Esophagus muscularis mucosa (tissue), 4 donors: Measurements from ENCODE around the gene EDIL3. TPM values are rescaled to one million over a fixed set of nuclear protein-coding genes. Genes with fewer than 3 reads are reported as not detected.

Source experiments
- DNase-seq: peaks from one replicate; pipeline ENCODE4 v3.0.0-alpha.2; 2017; ENCODE audit errors: extremely low spot score
- H3K27ac ChIP-seq, 4 donors: fragments of 200-600 bp; sonication (generic); replicated peaks in 1 of 4; 1 replicate in 3 of 4; 2 replicates in 1 of 4; pipeline ENCODE4 v1.5.1; 2016 to 2019; ENCODE audit warnings: mild to moderate bottlenecking in 1 of 4
- H3K27me3 ChIP-seq, 4 donors: fragments of 200-600 bp; sonication (generic); one replicate each; pipeline versions ENCODE4 v1.5.1 to v1.6.0; 2016 to 2019
- H3K36me3 ChIP-seq, 4 donors: fragments of 200-600 bp; sonication (generic); one replicate each; pipeline ENCODE4 v1.5.1; 2016 to 2019
- H3K4me1 ChIP-seq, 4 donors: fragments of 200-600 bp; sonication (generic); one replicate each; pipeline ENCODE4 v1.5.1; 2016 to 2019
- H3K4me3 ChIP-seq, 4 donors: fragments of 200-600 bp; sonication (generic); 1 replicate in 2 of 4; 2 replicates in 2 of 4; pipeline ENCODE4 v1.5.1; 2016 to 2019; ENCODE audit warnings: mild to moderate bottlenecking in 4 of 4, moderate library complexity in 1 of 4
- H3K9me3 ChIP-seq, 4 donors: fragments of 200-600 bp; sonication (generic); 1 replicate in 3 of 4; 2 replicates in 1 of 4; pipeline ENCODE4 v1.5.1; 2016 to 2019
- CTCF ChIP-seq, 3 experiments: fragments of 200-600 bp in 2 of 3; fragments of 450-650 bp in 1 of 3; sonication (generic) in 2 of 3; IDR thresholded peaks; one replicate each; pipeline ENCODE4 v1.5.1; 2017 to 2019; ENCODE audit warnings: antibody characterized with exemption in 3 of 3, mild to moderate bottlenecking in 2 of 3, moderate library complexity in 1 of 3
- EP300 ChIP-seq: sonication (generic); formaldehyde crosslinking; IDR thresholded peaks from one replicate; pipeline ENCODE4 v1.6.1; 2017; ENCODE audit warnings: antibody characterized with exemption
- POLR2A ChIP-seq: fragments of 450-650 bp; IDR thresholded peaks from one replicate; pipeline ENCODE4 v1.6.1; 2017; ENCODE audit warnings: antibody characterized with exemption, moderate library complexity, mild to moderate bottlenecking, low read depth
- POLR2AphosphoS5 ChIP-seq, 2 donors: sonication (generic); formaldehyde crosslinking; IDR thresholded peaks; one replicate each; pipeline ENCODE4 v1.6.1; 2017; ENCODE audit warnings: antibody characterized with exemption in 2 of 2
- WGBS: methylation state at CpG from one replicate; pipeline ENCODE4 v1.1.5; 2018; 5-methylcytosine and 5-hydroxymethylcytosine counted together
- intact Hi-C: fragments of 100-400 bp; cut with DNase I; formaldehyde crosslinking; loops from one replicate; pipeline ENCODE4 v1.15.1; 2023
- total RNA-seq, 4 donors: library from RNA; depleted of rRNA; stranded (reverse); fragments of >200 nt; gene quantifications; one replicate each; pipeline versions ENCODE4 v1.1.0 to v1.2.1, GENCODE V29; 2016

EDIL3 gene
- total RNA-seq, 4 donors from 2014 or later: 10.0 to 17.9 (median 10.8) TPM

- TF ChIP-seq EP300 (no peak), POLR2A (no peak), POLR2AphosphoS5 (IDR thresholded peaks at IDR 0.05) (no peak), CTCF (IDR thresholded peaks at IDR 0.05) (no peak)
- Histone ChIP-seq H3K27me3 (no peaks in the 10 kb centered on the region), H3K9me3 (no peaks in the 10 kb centered on the region), H3K4me1 (no peaks in the 10 kb centered on the region), H3K36me3 (no peaks in the 10 kb centered on the region), H3K27ac (no peak overlapping the region), H3K4me3 (no peak overlapping the region)
- intact Hi-C loops: no loop called here
- no peak for DNase-seq
- WGBS: 84% methylated on average over 1 of the region's 1 CpG
These were observed 78.1 kb downstream of the EDIL3 start for GRCh38 chr5:84306601-84307000.

DNA sequence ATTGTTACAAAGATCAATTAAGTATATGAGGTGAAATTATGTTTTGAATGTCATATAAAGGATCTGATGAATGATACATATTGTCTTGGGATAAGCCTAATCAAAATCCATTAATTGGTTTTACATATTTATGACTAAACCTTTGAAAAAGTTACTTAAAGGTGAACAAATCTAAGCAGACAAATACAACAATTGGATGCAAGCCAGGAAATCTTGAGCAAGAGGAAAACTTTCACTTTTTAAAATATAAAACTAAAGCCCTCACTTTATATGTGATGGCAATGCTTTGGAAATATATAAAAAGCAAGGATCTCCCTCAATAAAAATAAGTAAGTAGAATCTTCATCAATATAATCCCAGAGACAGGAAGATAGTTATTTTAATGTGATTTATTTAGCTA lies 80.1 kb downstream of the EDIL3 start:
- TF ChIP-seq EP300 (no peak), POLR2AphosphoS5 (IDR thresholded peaks at IDR 0.05) (no peak), POLR2A (no peak), CTCF (IDR thresholded peaks at IDR 0.05) (no peak)
- intact Hi-C loops: no loop called here
- Histone ChIP-seq H3K27me3 (no peaks in the 10 kb centered on the region), H3K4me3 (no peak overlapping the region), H3K4me1 (no peaks in the 10 kb centered on the region), H3K27ac (no peak overlapping the region), H3K9me3 (no peaks in the 10 kb centered on the region), H3K36me3 (no peaks in the 10 kb centered on the region)
- DNase-seq: no peak

DNA sequence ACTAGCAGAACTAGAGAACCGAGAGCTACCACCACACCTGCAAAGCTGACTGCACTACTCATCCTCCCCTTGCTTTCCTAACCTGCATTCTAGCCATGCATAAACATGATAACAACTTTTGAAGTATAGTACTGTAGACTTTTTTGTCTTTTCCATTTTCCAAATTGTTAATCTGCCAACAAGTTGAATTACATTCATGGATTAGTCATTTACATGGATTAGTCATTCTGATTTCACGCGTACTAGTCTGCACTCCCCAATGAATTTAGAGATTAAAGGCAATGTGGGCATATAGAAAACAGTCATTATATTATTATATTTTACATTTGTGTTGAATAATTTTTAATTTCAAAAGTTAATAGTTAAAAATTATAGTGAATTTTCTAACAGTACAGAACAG lies 81.4 kb downstream of the EDIL3 start:
- no peak for DNase-seq
- Histone ChIP-seq H3K4me3 (no peak overlapping the region), H3K4me1 (no peaks in the 10 kb centered on the region), H3K27ac (no peak overlapping the region), H3K36me3 (no peaks in the 10 kb centered on the region), H3K9me3 (no peaks in the 10 kb centered on the region), H3K27me3 (no peaks in the 10 kb centered on the region)
- WGBS: 82% methylated on average over 3 of the region's 3 CpGs
- intact Hi-C loops: no loop called here
- TF ChIP-seq CTCF (IDR thresholded peaks at IDR 0.05) (no peak), POLR2AphosphoS5 (IDR thresholded peaks at IDR 0.05) (no peak)

DNA sequence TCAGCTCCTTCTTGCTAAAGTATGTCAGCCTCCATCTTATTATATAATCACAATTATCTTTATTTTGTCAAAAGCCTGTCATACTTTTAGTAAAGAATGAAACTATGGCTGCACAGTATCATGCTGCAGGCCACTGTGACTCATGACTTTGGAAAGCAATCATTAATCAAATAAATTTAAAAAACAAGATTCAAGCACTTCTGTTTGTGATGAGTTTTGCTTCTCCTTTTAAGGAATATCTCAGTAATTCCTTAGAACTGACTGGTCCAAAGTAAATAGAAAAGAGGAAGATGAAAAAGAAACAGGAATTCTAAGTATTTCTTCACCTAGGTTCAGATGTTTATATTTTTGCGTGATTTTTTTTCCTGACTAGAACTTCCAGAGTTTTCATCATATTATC lies 83.1 kb downstream of the EDIL3 start:
- Histone ChIP-seq H3K36me3 (no peaks in the 10 kb centered on the region), H3K9me3 (no peaks in the 10 kb centered on the region), H3K27me3 (no peaks in the 10 kb centered on the region), H3K4me3 (no peak overlapping the region), H3K27ac (no peak overlapping the region), H3K4me1 (no peaks in the 10 kb centered on the region)
- TF ChIP-seq EP300: no peak
- DNase-seq: no peak
- WGBS: 47% methylated on average over 1 of the region's 1 CpG
- intact Hi-C loops: no loop called here

DNA sequence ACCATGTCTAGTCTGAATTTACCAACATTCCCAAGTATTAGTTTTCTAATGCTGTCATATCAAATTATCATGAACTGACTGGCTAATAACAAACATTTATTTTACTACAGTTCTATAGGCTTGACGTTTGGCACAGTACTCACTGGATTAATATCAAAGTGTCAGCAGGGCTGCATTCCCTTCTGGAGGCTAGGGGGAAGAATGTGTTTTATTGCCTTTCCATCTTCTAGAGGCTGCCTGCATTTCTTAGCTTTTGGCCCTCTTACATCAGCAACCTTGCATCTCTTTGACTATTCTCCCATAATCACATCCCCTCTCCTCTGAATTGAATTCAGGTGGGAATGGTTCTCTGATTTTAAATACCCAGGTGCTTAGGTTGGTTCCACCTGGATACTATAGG lies 84.7 kb downstream of the EDIL3 start:
- Histone ChIP-seq H3K36me3 (no peaks in the 10 kb centered on the region), H3K4me3 (no peak overlapping the region), H3K27me3 (no peaks in the 10 kb centered on the region), H3K9me3 (no peaks in the 10 kb centered on the region), H3K27ac (no peak overlapping the region), H3K4me1 (no peaks in the 10 kb centered on the region)
- WGBS: 33% methylated on average over 1 of the region's 1 CpG
- TF ChIP-seq POLR2A (no peak), EP300 (no peak), CTCF (IDR thresholded peaks at IDR 0.05) (no peak), POLR2AphosphoS5 (IDR thresholded peaks at IDR 0.05) (no peak)
- DNase-seq: no peak
- intact Hi-C loops: no loop called here
